NCI-H460 (cell line): ENCODE data around the gene CFAP92. TPM values are rescaled to one million over a fixed set of nuclear protein-coding genes. Genes with fewer than 3 reads are reported as not detected.

ENCODE experiments used
- DNase-seq: peaks from one replicate; pipeline ENCODE4 v3.0.0-alpha.2; 2016; ENCODE audit warnings: low read depth; ENCODE audit errors: extremely low read depth
- total RNA-seq: library from RNA; depleted of rRNA; stranded (reverse); fragments of >200 nt; shearing (Covaris generic); gene quantifications from 2 replicates; pipeline ENCODE4 v1.2.3, GENCODE V29; 2014

The CFAP92 gene
- total RNA-seq, 1 experiment from 2014 or later = 0.42 TPM

DNA sequence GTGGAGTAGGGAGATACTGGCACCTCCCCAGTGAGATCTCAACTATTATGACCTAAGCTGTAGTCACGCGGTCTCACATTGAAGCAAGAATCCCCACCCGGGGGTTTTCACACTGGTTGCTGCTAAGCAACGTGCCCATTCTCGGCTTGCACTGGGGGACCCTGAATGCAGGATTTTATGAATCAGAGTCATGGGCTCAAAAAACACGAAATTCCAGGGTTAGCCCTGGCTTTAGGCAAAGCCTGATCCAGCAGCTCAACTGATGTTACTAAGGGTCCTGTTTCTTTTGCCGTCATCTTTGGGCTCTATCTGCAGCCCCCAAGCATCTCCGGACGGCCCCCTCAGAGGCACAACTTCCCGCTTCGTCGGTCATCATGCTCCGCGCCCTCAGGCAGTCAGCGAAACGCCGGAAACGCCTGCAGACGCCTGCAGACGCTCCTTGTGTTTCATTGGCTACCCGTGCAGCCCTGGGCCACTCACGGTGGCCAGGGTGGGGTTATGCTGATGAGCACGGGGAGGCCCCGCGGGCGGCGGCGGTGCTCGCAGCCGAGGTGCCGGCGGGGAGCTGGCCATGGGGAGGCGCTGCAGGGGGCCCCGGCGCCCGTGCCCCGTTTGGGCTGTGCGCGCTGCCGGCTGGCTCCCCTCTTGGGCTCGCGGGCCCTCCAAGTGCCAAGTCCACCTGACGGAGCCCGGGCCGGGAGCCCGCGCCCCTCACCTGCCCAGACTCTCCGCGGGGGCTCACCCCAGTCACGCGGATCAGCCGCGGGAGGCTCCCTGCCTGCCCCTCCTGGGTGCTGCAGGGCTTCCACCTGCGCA lies 33.1 kb upstream of the CFAP92 start:
- DNase-seq = peak; percentile 88

DNA sequence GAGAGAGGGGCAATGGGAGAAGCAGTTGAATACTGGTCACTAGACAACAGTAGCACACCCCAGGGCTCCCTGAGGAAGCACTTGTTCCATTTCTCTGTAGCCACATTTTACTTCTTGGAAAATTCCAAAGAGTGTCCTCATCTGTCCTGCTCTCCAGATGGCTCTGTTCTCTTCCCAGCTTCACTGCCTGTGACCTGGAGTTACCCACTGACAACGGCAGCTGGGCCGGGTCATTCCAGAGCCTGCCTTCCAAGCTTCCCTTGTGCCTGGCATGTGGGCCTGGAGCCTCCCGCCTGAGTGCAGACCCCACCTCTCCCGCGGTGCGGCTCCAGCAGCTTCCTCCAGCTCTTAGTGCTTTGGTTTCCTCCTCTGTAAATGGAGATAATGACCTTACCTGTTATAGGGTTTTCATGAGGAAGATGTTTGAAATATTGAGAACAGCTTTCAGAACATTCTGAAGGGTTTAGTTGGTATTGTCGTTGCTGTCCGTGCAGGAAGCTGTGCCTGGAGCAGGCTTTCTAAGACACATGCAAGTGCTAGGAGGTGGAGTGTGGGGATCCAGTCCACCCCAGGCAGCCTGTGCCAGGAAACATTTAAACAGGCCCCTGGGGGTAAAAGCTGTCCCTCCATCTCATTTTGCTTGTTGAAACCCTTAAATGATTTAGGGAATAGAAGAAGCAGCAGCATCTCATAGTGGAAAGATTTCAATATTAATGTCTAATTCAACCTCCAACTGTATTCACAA lies 32.0 kb upstream of the CFAP92 start:
- DNase-seq = no peak

DNA sequence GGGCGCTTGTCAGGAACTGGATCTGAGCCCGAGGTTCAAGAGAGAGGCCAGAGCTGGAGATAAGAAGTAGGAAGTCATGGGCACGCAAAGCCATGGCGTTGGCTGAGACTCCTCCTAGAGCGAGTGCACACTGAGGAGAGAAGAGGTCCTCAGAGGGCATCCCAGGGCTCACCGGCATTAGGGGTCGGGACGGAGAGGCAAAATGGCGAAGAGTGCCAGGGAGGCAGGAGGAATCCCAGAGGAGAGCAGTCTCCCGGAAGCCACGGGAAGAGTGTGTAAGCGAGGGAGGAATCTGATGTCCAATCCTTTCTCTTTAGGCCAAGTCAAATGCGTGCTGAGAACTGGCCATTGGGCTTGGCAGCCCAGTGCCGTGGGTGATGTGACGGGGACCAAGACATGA lies 31.2 kb upstream of the CFAP92 start:
- DNase-seq = no peak

DNA sequence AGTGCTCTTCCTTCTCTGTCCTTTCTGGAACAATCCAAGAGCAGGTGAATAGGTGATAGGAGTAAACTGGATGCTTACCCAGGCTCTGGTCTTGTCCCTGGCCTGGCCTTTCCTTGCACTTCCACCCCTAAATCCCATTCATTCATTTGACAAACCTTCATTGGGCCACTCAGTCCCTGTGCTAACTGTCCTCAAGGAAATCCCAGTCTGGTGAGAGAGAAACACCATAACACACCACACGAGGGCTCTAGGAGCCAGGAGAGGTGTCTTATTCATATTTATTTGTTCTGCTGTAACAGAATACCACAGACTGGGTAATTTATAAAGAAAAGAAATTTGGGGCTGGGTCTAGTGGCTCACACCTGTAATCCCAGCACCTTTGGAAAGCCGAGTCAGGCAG lies 30.0 kb upstream of the CFAP92 start:
- no peak for DNase-seq

DNA sequence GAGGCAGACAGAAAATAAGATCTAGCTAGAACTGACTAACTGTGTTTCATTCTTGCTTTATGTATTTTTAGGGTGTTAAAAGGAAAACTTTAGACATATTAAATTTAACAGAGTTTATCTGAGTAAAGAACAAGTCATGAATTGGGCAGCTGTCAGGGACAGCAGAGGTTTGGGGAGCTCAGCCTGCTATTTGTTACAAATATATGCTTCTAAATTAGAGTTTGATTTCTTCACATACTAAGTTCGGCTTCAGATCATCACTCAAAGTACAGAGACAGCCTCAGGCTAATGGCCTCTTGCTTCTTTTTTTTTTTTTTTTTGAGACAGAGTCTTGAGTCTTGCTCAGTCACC lies 29.1 kb upstream of the CFAP92 start:
- DNase-seq = no peak

DNA sequence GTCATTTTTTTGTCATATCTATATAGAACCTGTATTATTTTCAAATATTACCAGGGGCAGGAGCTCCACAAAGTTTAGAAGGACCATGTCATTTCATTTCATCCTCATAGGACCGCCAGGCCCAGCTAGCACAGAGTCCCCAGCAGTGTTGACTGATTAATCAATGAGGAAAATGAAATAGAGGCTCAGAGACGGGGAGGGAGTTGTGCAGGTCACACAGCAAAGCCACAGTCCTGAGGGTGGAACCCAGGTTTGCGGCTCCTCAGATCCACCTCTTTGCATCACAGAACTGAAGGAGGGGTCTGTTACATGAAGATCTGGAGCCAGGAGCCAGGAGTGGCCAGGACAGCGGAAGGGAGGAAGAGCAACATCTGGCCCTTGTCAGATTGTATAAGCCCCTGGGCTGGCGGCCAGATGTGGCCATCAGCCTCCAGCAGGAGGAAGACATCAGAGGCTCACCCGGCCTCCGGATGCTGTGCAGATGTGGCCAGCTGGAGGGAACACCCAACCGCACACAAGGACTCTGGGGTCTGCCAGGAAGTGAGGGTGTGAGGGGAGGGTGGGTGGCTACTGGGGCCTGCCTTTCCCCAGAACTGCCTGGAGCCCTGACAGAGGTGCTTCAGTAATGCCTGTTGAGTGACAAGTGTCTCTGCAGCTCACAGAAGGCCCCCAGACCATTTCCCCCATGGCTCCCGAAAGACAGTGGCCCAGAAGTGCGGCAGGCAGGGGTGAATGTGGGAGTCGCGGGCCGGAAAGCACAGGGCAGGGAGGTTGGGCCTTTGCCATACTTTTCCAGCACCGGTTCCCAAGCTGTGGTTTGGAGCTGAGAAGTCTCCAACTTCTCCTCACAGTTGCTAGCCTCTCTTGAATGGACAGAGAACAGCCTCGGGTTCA lies 28.5 kb upstream of the CFAP92 start:
- no peak for DNase-seq

DNA sequence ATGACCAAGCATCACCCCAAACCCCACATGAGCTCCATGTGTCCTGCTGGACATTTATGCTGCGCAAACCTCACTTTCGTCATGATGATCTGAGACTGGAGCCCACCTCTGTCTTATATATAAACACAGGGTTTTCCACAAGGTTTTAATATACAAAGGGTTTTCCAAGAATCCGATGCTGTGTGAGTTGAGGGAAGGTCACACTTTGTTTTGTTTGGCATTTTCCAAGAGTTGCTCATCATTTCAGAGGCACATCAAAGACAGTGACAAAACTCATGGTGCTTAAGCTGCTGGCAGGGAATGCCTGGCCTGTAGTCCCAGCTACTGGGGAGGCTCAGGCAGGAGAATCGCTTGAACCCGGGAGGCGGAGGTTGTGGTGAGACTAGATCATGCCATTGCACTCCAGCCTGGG lies 27.3 kb upstream of the CFAP92 start:
- no peak for DNase-seq

DNA sequence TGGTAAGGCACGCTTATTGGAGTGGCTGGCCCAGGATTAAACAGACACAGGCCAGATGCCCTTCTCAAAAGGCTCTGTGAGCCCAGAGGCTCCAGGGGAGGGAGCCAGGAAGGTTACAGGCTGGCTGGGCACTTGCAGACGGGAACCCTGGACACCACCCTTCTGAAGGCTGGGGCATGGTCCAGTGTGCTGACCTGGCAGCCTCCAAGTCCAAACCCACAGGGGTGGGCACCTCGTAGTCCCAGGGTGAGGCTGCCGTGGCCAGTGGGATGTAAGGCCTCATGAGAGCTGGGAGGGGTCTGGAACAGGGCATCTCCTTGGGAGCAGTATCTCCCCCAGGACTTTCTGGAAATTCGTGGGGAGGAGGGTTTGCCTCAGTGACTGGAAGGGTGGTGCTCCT lies 26.8 kb upstream of the CFAP92 start:
- no peak for DNase-seq

DNA sequence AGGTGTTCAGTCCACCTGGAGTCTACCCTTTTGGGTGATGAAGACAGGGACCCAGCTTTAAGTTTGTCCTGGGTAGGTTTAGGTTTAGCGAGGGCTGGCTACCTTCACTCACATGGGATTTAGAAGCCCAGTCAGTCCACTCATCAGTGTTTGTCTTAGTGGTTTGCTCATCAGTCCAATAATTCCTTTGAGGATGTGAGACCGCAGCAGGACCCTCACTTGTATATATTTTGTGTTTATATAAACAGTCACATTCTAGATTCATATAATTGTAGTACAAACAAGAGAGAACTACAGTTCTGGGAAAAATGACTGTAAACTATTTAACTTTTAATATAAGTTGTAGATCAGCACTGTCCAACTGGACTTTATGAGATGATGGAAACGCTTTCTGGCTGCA lies 25.4 kb upstream of the CFAP92 start:
- DNase-seq = no peak

DNA sequence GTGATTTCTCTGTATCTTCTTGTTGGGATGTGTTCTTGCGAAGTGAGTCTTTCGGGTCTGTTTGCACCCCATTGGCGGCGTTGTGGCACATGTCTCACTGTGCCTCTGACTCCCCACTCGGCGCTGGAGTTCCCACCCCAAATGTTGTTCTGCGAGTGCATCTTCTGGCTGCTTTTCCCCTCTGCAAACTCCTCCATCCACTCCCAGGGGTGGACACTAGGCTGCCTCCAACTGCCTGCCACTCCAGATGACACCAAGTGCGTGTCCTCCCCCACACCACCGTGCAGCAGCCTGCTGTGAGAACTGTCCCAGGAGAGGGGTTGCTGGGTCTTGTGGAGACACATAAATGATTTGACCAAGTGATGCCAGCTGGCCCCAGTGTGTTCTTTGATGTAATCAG lies 24.9 kb upstream of the CFAP92 start:
- no peak for DNase-seq

DNA sequence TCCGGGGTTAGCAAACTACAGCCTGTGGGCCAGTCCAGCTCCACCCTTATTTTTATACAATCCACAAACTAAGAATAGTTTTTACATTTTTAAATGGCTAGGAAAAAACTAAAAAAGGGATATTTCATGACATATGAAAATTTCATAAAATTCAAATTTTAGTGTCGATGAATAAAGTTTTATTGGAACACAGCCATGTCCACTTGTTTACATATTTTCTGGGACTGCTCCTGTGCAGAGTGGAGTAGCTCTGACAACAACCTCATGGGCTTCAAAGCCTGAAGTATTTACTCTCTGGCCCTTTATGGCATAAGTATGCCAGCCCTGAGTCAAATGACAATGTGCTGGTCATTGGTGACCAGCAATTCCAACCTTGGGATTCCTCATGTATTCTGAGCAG lies 24.4 kb upstream of the CFAP92 start:
- DNase-seq = no peak

DNA sequence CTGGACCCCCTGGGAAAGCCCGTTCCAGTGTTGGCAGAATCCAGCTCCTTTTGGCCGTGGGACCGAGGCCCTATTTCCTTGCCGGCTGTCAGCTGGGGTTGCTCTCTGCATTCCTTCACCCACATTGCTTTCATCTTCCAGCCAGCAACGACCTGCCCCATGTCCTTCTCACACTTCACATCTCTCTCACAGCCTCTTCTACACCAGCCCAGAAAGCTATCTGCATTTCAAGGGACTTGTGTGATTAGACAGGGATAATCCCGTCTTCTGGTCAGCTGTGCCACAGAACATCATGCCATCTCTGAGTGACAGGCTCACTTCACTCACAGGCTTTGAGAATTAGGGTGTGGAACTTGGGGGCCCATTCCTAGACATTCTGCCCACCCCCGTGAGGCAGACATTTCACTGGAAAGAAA lies 23.6 kb upstream of the CFAP92 start:
- no peak for DNase-seq

DNA sequence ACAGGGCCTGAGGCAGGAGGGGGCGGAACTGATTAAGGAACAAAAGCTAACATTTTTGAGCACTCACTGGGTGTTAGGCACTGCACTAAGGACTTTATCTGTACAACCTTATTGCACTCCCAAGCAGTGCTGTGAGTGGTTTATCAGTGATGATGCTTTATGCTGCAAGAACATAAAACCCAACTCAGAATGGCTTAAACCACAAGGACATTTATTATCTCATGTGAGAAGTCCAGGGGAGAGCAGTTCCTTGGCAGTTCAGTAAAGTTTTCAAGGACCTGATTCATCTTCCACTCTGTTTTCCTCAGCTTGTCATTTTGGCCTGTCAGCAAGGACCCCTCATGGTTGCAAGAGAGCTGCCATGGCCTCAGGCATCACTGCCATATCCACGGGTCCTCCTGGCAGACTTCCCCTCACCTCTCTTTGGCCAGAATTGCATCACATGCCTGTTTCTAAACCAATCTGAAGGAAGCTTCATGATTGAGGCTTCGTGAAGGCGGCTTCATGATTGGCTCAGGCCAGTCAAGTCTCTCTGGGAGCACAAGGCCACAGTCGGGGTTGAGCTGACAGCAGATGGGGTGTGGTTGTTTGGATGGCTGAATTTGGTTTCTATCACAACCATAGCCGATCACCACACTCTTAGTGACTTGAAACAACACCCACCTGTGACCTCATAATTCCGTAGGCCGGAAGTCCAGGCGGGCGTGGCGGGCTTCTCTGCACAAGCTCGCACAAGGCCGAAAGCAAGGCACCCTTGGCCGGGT lies 23.0 kb upstream of the CFAP92 start:
- DNase-seq = no peak

DNA sequence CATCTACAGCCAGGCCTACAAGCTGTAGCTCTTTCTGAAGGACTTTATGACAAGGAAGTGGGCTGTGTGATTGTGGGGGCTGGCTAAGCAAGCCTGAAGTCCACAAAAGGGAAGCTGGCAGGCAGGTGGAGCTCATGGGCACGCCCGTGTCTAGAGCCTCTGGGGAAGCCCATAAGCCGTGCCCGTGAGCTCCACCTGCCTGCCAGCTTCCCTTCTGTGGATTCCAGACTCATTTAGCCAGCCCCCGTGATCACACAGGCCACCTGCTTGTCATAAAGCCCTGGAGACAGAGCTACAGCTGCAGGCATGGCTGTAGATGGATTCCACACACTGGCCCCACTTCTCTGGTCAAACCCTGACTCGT lies 22.5 kb upstream of the CFAP92 start:
- DNase-seq = no peak

DNA sequence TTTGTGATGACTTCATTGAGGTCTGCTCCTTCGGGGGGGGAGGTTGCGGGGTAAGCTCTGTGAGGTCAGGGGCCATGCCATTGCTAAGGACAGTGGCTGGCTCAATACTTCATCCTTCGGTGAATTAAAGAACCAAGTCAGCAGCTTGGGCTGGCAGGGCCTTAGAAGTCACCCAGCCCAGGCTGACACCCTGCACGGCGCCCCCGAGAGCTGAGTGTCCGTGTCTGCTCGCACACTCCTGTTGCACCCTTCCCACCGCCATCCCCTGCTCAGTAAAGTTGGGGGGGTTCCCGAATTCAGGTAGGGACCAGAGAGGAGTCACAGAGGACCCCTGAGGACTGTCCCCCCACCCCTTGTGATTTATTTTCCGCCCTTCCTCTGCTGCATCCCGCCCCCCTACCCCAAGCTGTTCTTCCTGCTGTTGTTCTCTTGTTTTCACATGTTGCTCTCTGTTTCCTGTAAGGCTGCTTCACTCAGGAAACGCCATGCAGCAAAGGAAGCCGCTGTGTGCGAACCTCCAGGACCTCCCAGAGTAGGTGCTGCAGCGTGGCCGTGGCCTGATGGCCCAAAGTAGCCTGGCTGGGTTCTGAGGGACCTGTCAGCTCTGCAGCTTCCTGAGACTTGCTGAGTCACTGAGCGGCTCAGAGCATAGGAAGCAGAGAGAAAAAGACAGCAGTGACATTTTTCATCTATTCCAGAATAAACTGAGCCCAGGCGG lies 21.7 kb upstream of the CFAP92 start:
- peak; percentile 45 for DNase-seq

DNA sequence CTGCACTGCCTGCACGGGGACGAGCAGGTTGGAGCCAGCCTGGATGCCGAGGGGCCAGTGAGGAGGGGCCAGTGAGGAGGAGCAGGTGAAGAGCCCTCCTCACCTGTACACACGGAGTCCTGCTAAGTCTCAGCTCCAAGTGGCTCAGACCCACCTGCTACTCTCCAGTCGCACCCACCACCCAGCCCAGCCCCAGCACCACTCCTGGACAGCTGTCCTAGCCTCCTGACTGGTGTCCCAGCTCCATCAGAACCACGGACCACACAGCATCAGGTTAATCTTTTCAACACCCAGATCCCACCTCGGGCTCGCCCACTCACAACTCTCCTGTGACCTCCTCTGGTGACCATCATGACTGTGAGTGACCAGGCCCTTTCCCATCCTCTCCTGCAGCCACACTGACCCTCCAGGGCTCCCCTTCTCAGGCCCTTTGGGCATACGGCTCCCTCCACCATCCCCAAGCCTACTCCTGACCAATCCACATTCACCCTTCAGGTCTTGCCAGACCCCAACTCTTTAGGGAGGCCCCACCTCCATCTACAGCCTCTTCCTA lies 21.0 kb upstream of the CFAP92 start:
- no peak for DNase-seq

DNA sequence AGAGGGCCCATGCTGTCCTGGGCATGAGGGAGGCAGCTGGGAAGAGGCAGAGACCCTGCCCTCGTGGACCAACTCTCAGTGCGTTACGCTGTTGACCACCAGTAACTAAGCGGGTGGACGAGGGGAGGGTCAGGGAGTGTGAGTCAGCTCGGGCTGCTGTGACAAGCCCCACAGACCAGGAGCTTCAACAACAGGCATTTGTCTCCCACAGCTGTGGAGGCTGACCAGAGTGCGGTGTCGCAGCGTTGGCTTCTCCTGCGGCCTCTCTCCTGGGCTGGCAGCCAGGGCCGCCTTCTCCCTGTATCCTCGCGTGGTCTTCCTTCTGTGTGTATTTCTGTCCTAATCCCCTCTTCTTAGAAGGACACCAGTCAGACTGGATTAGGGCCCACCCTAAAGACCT lies 20.3 kb upstream of the CFAP92 start:
- no peak for DNase-seq

DNA sequence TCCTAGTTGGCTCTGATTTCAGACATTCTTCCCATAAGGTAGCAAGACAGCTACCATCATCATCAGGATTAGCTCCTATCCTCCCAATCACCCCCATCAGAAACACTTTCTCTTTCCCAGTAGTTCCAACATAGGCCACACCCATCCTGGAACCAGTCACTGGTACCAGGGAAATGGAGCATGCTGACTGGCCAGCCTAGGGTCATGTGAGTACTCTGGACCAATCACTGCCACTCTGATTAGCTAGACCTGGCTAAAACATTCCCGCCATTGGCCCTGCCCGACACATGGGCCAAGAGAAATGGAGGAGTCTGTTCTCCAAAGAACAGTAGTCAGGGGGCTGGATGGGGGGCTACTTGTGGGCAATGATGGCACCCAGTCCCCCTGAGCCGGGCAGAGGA lies 19.6 kb upstream of the CFAP92 start:
- no peak for DNase-seq

DNA sequence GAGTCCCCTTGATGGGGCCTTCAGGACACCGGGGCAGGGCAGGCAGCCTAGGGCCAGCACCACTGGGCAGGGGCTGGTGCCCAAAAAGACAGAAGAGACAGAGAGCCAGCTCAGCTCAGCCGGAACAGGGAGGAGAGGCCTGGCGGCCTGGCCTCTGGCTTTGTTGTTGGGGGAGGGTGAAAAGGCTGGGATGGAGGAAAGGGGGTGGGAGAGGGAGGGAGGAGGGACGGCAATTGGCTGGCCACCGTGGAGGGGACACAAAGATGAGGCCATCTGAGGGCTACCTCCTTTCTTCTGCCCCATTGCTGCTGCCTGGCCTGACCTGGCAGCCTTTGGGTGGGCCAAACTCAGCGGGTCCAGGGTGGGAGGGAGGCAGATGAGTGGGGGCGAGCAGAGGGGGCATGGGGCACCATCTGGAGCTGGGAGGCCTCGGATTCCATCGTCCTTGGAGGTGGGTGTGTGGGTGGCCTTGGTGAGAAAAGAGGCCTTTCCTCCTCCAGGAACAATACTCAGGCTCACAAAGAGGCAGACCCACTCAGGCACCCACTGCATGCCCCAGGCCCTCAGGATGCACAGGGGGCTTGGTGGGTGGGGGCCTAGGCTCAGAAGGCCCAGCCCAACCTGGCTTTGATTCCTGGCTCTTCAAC lies 16.6 kb upstream of the CFAP92 start:
- DNase-seq = no peak
